Pancreas (tissue), 10 donors: ENCODE results near the gene SLC10A3. TPM values are rescaled to one million over a fixed set of nuclear protein-coding genes. Genes with fewer than 3 reads are reported as not detected.

ENCODE experiments used
- ATAC-seq, 4 donors: fragments of 200-7000 bp; cut with Tn5 transposase; one replicate each; pipeline versions ENCODE4 v1.8.0 to v1.9.1; 2020; ENCODE audit warnings: mild to moderate bottlenecking in 4 of 4, moderate library complexity in 4 of 4
- DNase-seq, 6 donors: peaks; one replicate each; pipeline ENCODE4 v3.0.0-alpha.2; 2020
- FAIRE-seq: peaks from 2 replicates; lab custom pipeline; 2012; peaks lifted over from hg19 to GRCh38; lab: Jason Lieb, UNC
- H3K27ac ChIP-seq, 4 donors: fragments of 200-600 bp; sonication (generic); 1 replicate in 3 of 4; 2 replicates in 1 of 4; pipeline versions ENCODE4 v1.5.0 to v1.8.0; 2020
- H3K27me3 ChIP-seq, 4 donors: fragments of 200-600 bp; one replicate each; pipeline ENCODE4 v1.8.0; 2021
- H3K36me3 ChIP-seq, 3 donors: fragments of 200-600 bp; sonication (generic) in 1 of 3; one replicate each; pipeline versions ENCODE4 v1.5.0 to v1.8.0; 2020 to 2021
- H3K4me1 ChIP-seq, 3 donors: fragments of 200-600 bp; one replicate each; pipeline ENCODE4 v1.8.0; 2021
- H3K4me3 ChIP-seq, 4 donors: fragments of 200-600 bp; sonication (generic) in 2 of 4; one replicate each; pipeline versions ENCODE4 v1.5.0 to v1.8.0; 2020 to 2021
- H3K9me3 ChIP-seq, 4 donors: fragments of 200-600 bp; one replicate each; pipeline ENCODE4 v1.8.0; 2021
- CTCF ChIP-seq, 4 donors: fragments of 200-600 bp; sonication (generic) in 3 of 4; IDR thresholded peaks; one replicate each; pipeline versions ENCODE4 v1.5.0 to v1.8.0; 2021; ENCODE audit warnings: antibody characterized with exemption in 4 of 4
- whole genome bisulfite sequencing, 2 donors: extraction: QIAGEN DNeasy Blood & Tissue Kit; methylation state at CpG; one replicate each; pipeline ENCODE4 v1.1.7; 2013; 5-methylcytosine and 5-hydroxymethylcytosine counted together
- intact Hi-C, 3 donors: fragments of 100-400 bp; cut with DNase I; formaldehyde crosslinking; loops; one replicate each; pipeline versions ENCODE4 v1.11.1 to v1.14.2; 2022
- polyA plus RNA-seq, 2 donors: library from polyadenylated mRNA; stranded (reverse); fragments of 200-250 nt; gene quantifications; one replicate each; pipeline ENCODE4 v1.2.3, GENCODE V29; 2013
- total RNA-seq, 6 donors: library from RNA; stranded (reverse); fragmentation: NEBNext Ultra II Directional in 4 of 6; extraction: Animal tissue kit (Norgen Biotek cat#: 25700) in 4 of 6; gene quantifications; one replicate each; pipeline versions ENCODE4 v1.2.1 to v1.2.4, GENCODE V29; 2021 to 2023
- donor health status: healthy with polysubstance abuse.
- donor health status: DM: no; HTN: no; CAD: no; lungs with moderate emphysema.
- donor health status: DM: no; HTN: no; CAD: no.
- donor health status: control.
- donor health status: control.
- donor health status: Bipolar disorder and iron deficiency.
- donor health status: DM: yes; HTN: yes; CAD: no.
- donor health status: DM: no; HTN: no; CAD: no.
- donor health status: DM: no; HTN: no; CAD: no.
- donor health status: DM: yes; HTN: yes; CAD: no.

The SLC10A3 gene
- total and polyA plus RNA-seq, 8 donors, result 9.6 to 19.1 (median 11.6) TPM

- DNase-seq (peak in 1 of 6 donors; percentile 63), ATAC-seq (no peak), FAIRE-seq (no peak)
- Histone ChIP-seq H3K4me1 (no peaks in the 10 kb centered on the region), H3K4me3 (no peak overlapping the region), H3K36me3 (peaks cover 0 to 9% (median 5%) of the 10 kb centered on the region in 3 donors), H3K27ac (no peak overlapping the region), H3K9me3 (no peaks in the 10 kb centered on the region), H3K27me3 (no peaks in the 10 kb centered on the region)
- intact Hi-C loops, result no loop called here
- no peak for TF ChIP-seq CTCF (IDR thresholded peaks at IDR 0.05)
- WGBS, 2 donors, result 89 to 94% methylated on average over 16 to 17 of the region's 17 CpGs
Observed at GRCh38 chrX:154450312-154450711, 40.1 kb downstream of the SLC10A3 start.

GRCh38 chrX:154449618-154450017 lies 40.8 kb downstream of the SLC10A3 start:
- ATAC-seq (no peak), FAIRE-seq (no peak), DNase-seq (peak in 1 of 6 donors; percentile 55)
- WGBS, 2 donors, result 89 to 92% methylated on average over 18 of the region's 18 CpGs
- Histone ChIP-seq H3K9me3 (no peaks in the 10 kb centered on the region), H3K36me3 (peaks cover 0 to 9% (median 5%) of the 10 kb centered on the region in 3 donors), H3K4me3 (no peak overlapping the region), H3K27me3 (no peaks in the 10 kb centered on the region), H3K27ac (no peak overlapping the region), H3K4me1 (no peaks in the 10 kb centered on the region)
- intact Hi-C loops, result no loop called here
- TF ChIP-seq CTCF (IDR thresholded peaks at IDR 0.05), result no peak

- H3K27me3 ChIP-seq, result no peaks in the 10 kb centered on the region
- FAIRE-seq, result no peak
- peaks cover 0 to 9% (median 5%) of the 10 kb centered on the region in 3 donors for H3K36me3 ChIP-seq
Observed at GRCh38 chrX:154448484-154448883, 41.9 kb downstream of the SLC10A3 start.

GRCh38 chrX:154446430-154446829 lies 44.0 kb downstream of the SLC10A3 start:
- FAIRE-seq, result no peak
- Histone ChIP-seq H3K9me3 (no peaks in the 10 kb centered on the region), H3K36me3 (peaks cover 0 to 9% (median 5%) of the 10 kb centered on the region in 3 donors), H3K27me3 (no peaks in the 10 kb centered on the region), H3K4me3 (no peak overlapping the region), H3K27ac (no peak overlapping the region), H3K4me1 (no peaks in the 10 kb centered on the region)
- intact Hi-C loops, result no loop called here
- 83 to 91% methylated on average over 12 of the region's 12 CpGs for WGBS, 2 donors
- no peak for TF ChIP-seq CTCF (IDR thresholded peaks at IDR 0.05)
- no peak for DNase-seq
- no peak for ATAC-seq

More at GRCh38 chrX:154448484-154448883, 41.9 kb downstream of the SLC10A3 start:
- peak in 1 of 6 donors; percentile 56 for DNase-seq
- intact Hi-C loops, result no loop called here
- 89 to 94% methylated on average over 14 of the region's 14 CpGs for WGBS, 2 donors
- ATAC-seq, result no peak
- Histone ChIP-seq H3K4me3 (no peak overlapping the region), H3K9me3 (no peaks in the 10 kb centered on the region), H3K4me1 (no peaks in the 10 kb centered on the region), H3K27ac (no peak overlapping the region)
- no peak for TF ChIP-seq CTCF (IDR thresholded peaks at IDR 0.05)

- no peak for FAIRE-seq
- DNase-seq, result no peak
- Histone ChIP-seq H3K9me3 (no peaks in the 10 kb centered on the region), H3K4me3 (no peak overlapping the region), H3K27me3 (no peaks in the 10 kb centered on the region), H3K4me1 (no peaks in the 10 kb centered on the region), H3K36me3 (peaks cover 0 to 9% (median 5%) of the 10 kb centered on the region in 3 donors), H3K27ac (no peak overlapping the region)
- ATAC-seq, result no peak
- WGBS, 2 donors, result 90 to 91% methylated on average over 16 of the region's 16 CpGs
- intact Hi-C loops, result no loop called here
- TF ChIP-seq CTCF (IDR thresholded peaks at IDR 0.05), result no peak
Observed at GRCh38 chrX:154445776-154446175, 44.7 kb downstream of the SLC10A3 start.
